Measurements from ENCODE around the gene KRTAP5-2.

KRTAP5-2 gene

DNA sequence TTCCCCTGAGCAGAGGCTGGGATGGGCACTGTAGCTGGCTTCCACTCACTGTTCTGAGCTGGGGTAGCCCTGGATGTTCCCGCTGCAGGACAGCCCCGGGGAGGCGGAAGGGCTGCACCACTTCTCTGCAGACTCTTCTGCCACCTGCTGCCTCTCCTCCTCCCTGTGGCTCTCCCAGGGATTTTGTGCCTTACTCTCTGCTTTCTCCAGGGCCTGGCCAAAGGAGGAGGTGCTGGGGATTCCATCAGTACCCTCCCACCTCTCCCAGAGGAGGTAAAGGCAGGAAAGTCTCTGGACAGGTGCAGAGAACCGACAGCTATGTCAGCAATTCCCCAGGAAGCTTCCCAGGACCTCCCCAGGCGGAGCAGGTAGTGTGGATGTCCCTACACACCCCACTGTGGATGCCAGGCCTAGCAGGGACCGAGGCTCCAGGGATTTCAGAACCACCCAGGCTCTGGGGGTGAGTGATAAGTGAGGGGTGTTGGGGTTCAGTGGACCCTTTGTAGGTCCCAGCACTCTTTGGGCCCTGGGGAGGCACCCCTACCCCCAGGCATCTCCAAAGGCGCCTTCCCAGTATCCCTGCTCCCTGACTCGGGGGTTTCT, 37.3 kb downstream of the KRTAP5-2 start:
- DNase-seq (ENCODE audit: low read depth): no peak
- no peak overlapping the region for H3K4me3 ChIP-seq (ENCODE audit: low read depth, low read length)

DNA sequence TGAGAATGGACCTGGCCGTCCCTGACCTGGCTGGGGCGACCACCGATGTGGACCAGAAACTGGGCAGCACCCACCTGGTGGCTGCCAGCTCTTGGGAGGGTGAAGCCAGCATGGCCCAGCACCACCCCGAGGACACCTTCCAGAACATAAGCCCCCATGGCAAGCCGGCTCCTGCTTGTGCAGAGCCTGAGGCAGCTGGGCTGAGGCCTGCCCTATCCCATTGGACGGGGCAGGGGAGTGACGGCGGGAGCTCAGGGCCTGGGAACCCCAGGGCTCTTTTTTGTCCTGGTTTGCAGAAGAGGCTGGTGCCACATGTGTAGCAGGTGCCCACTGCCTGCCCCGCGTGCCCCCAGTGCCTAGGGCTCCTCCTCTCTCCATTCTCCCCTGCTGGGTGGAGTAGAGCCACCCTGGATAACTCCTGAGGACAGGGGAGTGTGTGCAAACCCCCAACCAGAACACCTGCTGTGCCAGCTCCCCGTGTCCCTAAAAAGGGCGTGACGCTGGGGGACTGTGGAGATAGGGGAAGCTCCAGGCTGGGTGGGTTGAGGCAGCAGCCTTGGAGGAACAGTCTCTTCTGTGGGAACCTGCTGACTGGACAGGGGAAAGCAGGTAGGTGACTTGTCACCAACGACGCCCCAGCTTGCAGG, 38.0 kb downstream of the KRTAP5-2 start:
- DNase-seq (ENCODE audit: low read depth): no peak
- no peak overlapping the region for H3K4me3 ChIP-seq (ENCODE audit: low read depth, low read length)

DNA sequence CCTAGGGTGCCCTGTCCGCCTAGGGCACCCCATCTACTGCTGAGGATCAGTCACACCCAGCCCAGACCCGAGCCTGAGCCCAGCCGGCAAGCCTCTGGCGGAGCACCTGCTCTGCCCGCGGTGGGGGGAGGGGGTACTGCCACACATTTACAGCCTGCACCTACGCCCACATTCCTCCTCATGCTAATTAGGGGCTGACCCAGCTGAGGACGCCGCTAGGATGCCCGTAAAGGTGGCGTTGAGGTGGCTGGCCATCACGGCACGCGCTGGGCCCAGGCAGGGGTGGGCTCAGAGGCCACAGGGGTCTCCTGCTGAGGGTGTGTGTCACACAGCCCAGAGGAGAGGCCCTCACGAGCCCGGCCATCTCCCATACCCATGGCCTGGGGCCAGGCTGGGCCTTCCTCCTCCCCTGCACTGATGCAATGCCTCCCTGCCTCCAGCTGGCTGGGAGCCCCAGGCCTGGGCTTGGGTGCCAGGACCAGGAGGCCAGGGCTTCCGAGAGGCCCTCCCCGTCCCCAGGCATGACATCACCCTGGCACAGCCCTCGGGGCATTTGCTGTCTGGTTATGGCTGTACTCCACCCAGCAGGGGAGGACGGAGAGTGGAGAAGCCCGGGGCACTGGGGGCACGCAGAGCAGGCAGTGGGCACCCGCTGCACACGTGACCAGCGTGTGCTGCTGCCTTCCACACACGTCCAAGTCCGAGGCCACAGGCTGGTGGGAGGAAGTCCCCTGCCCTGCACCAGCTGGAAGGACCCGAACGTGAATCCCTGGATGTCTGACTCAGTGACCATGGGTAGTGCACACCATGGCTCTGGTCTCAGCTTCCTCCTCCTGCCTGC, 38.8 kb downstream of the KRTAP5-2 start:
- no peak overlapping the region for H3K4me3 ChIP-seq (ENCODE audit: low read depth, low read length)
- peak; percentile 25 for DNase-seq (ENCODE audit: low read depth)

DNA sequence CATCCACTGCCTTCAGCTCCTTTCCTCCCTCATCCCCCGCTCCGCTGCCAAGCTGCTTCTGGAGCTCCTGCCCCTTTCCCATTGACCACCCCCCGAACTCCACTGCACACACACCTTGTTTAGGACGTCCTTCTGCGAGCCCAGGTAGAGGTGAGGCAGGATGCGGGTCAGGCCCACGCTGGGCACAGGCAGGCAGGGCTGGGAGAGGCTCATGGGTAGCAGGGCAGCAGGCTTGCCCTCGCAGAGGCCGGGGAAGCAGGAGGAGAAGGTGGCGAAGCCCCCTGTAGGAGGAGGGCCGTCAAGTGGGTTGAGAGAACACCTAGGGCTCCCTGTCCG, 39.4 kb downstream of the KRTAP5-2 start:
- no peak overlapping the region for H3K4me3 ChIP-seq (ENCODE audit: low read depth, low read length)
- DNase-seq (ENCODE audit: low read depth): no peak

DNA sequence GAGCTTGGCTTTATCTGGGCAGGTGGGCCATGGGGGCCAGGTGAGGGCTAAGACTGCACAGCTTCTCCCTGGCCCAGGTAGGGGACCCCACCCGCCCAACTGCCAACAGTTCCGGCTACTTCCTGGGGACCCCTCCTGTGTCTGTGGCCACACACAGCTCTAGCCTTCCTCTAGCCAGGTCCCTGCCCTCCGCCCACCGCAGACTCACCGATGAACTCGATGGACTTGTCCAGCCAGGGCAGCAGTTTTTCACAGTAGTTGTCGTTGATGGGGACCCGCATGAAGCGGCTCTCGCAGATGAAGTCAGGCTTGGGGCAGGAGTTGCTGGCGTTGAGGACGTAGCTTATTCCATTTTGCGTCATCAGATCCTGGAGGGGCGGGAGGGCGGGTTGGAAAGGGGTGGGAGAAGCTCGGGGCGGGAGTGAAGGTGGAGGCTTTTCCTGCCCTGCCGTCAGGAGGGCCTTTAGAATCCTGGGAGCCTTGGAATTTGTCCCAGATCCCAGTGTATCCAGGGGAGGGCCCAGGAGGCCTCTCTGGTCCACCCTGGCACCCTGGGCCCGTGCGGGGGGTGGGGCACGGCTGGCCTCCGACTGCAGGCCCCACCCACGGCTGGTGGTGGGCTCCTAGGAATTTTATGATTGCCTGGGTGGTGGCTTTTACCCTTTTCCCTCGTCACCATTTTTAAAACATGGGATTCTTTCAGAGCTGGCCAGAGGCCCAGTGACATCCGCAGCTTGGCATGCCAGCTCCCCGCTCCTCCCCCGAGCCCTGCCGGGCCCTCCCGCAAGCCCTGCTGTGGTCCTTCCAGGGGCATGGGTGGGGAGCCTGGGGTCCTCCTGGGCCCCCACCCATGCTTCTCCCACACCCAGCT, 40.0 kb downstream of the KRTAP5-2 start:
- no peak overlapping the region for H3K4me3 ChIP-seq (ENCODE audit: low read depth, low read length)
- peak; percentile 32 for DNase-seq (ENCODE audit: low read depth)

DNA sequence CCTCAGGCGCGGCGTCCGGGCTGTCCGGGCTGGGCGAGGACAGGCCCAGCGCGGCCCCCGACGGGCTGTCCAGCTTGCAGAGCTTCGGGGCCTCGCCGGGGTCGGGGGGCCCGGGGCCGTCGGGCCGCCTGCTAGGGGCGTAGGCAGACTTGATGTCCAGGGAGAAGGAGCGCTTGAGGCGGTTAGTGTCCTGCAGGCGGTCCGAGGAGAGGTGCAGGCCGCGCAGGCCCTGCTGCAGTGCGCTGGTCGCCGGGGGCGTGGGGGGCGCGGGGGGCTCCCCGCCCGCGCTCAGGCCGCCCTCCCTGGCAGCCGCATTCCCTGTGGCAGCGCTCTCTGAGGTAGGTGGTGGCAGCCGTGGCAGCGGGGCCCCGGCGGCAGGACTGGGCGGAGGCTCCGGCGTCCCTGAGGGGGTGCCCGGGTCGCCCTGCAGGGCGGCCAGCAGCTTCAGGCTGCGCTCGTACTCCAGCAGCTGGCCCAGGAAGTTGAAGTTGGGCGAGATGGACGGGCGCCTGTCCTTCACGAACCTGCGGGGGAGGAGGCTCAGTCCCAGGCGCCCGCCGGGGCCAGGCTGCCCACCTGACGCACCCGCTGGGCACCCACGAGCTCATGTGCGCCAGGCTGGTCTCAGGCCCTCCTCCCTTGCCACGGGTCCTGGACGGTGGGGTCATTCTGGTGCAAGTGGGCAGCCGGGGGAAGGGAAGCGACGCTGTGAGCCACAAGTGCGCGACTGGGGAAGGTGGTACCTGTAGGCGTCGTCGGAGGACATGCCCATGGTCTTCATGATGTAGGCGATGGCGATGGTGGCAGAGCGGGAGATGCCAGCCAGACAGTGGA, 40.8 kb downstream of the KRTAP5-2 start:
- DNase-seq (ENCODE audit: low read depth): no peak
- no peak overlapping the region for H3K4me3 ChIP-seq (ENCODE audit: low read depth, low read length)

DNA sequence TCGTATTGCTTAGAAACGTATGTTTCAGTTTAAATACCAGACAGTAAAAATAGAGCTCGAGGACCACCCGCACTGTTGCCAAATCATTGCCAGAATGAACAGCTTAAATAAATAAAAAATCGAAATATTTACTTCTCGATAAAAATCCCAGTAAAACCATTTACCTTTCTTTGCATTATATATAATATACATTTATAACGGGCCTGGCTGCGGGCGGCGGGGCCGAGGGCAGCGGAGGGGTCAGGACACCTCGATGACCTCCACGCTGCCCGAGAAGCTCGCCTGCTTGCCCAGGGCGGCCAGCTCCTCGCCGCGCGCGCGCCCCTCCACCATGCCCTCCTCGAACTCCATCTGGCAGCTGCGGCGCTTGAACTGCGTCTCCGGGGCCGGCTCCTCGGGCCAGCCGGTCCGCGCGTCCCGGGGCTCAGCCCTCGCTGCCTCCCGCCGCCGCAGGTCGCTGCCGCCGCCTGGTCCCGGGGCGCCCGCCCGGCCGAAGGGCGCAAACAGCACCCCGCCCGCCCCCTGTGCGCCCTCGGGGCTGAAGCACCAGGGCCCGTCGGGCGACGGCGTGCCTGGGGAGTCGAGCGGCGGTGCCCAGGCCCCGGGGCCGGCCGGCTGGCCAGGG, 41.7 kb downstream of the KRTAP5-2 start:
- H3K4me3 ChIP-seq (ENCODE audit: low read depth, low read length): no peak overlapping the region
- DNase-seq (ENCODE audit: low read depth): no peak

DNA sequence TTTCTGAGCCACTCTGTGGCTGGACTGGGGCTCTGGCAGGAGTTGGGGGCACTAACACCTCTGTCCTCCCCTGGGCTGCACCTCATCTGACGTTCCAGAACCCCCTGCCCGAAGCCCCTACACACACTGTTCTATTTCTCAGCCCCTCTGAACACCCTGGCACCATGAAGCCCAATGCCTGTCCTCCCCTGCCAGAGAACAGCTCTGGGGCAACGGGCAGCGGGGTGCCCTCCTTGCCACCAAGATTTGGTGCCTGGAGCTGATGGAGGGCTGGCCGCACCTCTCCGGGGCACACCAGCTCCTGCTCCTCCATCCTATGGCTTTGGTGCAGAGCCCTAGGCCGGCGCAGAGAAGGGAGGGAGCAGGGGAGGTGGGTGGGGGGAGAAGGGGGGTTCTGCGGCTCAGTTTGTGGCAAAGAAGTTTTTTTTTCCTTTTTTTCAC, 42.4 kb downstream of the KRTAP5-2 start:
- DNase-seq (ENCODE audit: low read depth): no peak
- H3K4me3 ChIP-seq (ENCODE audit: low read depth, low read length): no peak overlapping the region

DNA sequence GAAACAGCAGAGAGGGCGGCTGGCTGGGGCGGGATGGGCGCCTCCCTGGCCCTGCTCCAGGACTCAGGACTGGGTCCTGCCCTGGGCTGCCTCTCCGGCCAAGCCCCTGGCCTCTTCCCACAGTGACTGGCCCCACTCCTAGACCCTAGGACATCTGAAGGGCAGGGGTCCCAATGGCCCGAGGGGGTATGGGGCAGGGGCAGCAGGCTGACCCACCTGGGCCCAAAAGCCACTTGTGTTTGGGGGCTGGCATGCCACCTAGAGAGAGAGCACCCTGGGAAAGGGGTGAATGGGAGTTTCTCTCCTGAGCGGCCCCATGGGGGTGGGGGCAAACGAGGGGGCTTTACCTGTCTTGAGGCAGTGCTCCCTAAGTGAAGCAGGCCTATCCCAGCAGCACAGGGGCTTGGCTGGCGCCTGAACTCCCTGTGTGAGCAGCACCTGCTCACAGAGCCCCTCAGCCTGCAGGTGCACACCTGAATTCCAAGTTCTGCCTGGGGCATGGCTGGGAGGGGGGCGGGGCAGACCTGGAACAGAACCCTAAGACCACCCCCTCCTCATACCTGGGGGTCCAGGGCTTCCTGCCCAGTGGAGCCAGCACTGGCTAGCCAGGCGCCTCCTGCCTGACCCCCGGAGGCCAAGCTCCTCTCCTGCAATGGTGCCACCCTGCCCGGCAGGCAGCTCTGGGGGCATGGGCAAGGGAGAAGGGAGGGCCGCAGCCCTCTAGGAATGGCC, 42.9 kb downstream of the KRTAP5-2 start:
- H3K4me3 ChIP-seq (ENCODE audit: low read depth, low read length): no peak overlapping the region
- DNase-seq (ENCODE audit: low read depth): no peak

DNA sequence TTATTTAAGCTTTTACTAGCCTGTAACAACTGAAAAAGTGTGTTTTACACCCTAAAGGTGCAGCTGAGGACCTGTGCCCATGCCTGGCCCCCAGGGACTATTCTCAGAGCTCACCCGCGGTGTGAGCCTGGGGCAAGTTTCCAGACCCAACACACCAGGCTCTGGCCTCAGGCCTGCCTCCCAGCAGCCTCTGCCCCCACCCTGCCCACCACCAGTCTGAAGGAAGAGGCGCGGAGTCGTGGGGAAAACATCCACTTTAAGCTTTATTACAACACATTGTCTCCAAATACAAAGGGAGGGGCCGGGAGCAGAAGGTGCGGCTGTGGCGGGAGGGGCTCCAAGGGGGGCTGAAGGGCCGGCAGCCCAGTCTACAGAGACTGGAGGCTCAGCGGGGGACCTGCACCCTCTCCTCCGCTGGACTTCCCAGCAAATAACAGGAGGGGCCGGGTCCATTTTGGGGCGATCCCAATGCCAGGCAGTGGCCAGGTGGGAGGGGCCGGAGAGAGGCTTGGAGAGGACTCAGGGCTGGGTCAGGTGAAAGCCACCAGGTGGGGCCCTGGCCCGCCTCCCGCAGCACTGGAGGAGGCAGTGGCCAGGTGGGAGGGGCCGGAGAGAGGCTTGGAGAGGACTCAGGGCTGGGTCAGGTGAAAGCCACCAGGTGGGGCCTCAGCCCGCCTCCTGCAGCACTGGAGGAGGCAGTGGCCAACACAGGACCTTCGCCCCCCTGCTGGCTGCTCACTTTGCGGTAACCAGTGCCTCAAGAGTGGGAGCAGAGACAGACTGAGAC, 44.1 kb downstream of the KRTAP5-2 start:
- H3K4me3 ChIP-seq (ENCODE audit: low read depth, low read length): no peak overlapping the region
- no peak for DNase-seq (ENCODE audit: low read depth)

DNA sequence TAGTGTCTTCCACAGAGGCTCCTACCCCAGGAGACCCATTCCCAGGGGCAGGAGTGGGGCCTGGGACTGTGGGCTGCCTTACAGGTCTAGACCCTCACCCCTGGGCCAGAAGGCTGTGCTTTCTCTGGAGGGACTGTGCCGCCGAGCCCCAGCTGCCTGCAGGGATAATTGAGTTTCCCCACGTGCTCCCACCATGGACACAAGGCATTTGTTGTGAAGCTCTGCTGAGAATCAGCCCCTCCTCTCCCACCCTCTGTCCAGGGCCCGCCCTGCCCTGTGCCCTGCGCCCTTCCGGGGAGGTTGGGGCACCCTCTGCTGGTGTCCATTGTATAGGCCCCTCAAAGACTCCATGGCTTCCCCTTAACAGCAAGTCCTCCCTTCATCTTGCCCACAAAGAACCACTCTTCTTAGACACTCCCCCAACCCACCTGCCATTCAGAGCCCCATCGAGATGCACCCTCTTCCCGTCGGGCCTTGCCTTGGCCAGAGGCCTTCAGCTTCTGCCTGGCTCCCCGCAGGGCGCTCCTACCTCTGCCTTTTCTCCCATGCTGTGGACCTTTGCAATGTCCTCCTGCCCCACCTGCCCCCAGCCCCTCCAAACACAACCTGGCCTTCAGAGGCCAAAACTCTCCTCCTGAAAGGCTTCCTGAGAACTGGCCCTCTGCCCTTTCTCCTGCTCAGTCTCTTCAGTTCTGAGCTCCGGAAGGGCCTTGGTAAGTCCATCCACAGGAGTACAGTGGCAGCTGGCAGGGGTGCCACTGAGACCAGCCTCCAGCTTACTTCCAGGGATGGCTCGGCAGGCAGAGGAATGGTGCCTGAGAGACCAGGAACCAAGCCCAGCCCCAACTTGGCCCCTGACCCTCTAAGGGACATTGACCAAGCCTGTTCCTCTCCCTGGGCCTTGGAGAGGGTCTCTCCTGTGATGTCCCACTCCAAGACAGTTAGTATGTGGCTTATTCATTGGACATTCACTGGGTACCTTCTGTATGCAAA, 48.5 kb downstream of the KRTAP5-2 start:
- no peak for DNase-seq (ENCODE audit: low read depth)
- no peak overlapping the region for H3K4me3 ChIP-seq (ENCODE audit: low read depth, low read length)

DNA sequence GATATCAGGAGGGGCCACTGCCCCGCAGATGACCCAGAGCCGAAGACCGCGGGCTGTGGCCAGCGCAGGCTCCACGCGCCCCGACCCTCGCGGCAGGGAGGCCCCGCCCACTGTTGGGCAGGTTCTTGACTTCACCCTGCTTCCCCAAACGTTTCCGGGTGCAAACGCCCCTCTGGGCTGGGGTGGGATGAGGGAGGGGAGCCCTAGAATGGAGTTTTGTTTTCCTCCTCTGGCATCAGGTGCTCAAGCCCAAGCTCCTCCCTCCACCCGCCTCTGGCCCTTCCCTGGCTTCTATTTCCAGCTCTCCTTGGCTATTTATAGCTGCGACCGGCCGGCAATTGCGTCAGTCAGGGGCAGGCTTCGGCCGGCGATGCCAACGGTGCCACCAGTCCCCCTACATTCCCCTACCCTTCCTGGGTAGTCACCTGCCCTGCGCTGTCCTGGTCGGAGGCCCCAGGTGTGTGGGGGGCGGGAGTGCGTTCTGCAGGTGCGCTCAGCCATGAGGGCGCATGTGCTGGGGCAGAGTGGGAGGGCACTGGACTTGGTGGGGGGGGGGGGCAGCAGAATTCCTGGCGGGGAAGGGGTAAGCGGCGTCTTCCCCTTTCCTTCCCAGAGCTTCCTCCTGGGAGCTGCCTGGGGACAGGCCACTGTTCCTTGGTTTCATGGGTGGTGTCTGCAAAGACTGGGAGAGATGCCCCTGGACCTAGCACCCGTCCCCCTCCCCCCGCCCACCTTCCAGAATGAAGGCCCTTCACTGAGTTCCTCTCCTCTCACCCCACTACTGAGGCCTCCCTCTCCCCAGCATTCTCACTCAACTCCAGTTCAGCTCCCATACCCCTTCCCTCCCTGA, 49.6 kb downstream of the KRTAP5-2 start:
- DNase-seq (ENCODE audit: low read depth): no peak
- no peak overlapping the region for H3K4me3 ChIP-seq (ENCODE audit: low read depth, low read length)

DNA sequence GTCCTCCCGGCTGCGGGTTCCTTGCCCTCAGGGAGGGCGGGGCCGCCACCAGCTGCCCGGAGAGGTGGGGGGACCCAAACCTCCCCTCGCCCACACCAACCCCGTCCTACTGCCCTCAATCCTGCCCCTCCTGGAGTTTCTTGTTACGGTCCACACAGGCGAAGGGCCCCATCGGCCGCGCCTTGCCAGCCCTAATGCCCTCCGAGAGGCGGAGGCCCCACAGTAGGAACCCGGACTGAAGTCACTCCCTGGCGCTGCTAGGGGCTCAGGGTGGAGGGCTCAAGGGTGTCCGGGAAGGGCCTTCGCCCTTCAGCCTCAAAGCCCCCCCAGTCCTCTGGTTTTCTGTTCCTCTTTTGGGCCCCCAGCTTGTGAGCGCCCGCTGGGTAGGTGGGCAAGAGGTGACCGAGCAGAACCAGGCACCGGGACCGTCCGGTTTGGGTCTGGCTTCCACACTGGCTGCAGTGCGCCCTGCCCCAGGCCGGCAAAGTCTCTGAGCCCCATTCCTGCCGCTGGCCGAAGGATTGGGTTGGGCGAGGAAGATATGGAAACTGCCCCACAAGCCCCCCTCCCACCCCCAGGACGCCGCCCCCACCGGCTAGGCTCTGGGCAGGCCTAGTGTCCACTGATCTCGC, 50.5 kb downstream of the KRTAP5-2 start:
- DNase-seq (ENCODE audit: low read depth): no peak
- no peak overlapping the region for H3K4me3 ChIP-seq (ENCODE audit: low read depth, low read length)

All from skeletal muscle cell (primary cell).